ENCODE results near the gene UQCRC2. TPM values are rescaled to one million over a fixed set of nuclear protein-coding genes. Genes with fewer than 3 reads are reported as not detected.

UQCRC2 gene
- total RNA-seq, 2 experiments from 2014 or later: 356 to 383 TPM

- H3K27ac Mint-ChIP-seq: peak overlapping the region; percentile 16
- TF ChIP-seq, protein P1, sequence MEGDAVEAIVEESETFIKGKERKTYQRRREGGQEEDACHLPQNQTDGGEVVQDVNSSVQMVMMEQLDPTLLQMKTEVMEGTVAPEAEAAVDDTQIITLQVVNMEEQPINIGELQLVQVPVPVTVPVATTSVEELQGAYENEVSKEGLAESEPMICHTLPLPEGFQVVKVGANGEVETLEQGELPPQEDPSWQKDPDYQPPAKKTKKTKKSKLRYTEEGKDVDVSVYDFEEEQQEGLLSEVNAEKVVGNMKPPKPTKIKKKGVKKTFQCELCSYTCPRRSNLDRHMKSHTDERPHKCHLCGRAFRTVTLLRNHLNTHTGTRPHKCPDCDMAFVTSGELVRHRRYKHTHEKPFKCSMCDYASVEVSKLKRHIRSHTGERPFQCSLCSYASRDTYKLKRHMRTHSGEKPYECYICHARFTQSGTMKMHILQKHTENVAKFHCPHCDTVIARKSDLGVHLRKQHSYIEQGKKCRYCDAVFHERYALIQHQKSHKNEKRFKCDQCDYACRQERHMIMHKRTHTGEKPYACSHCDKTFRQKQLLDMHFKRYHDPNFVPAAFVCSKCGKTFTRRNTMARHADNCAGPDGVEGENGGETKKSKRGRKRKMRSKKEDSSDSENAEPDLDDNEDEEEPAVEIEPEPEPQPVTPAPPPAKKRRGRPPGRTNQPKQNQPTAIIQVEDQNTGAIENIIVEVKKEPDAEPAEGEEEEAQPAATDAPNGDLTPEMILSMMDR (IDR thresholded peaks at IDR 0.05): no peak
- POLR2A ChIA-PET: no interaction called here
- DNase-seq (no peak), ATAC-seq (no peak)
- intact Hi-C loops (cut with micrococcal nuclease): no loop called here
- no peaks in the 10 kb centered on the region for H3K27me3 Mint-ChIP-seq
- H3K36me3 Mint-ChIP-seq (ENCODE audit: low read depth): no peaks in the 10 kb centered on the region
- H3K4me1 Mint-ChIP-seq (ENCODE audit: low read depth): peaks cover 75% of the 10 kb centered on the region
- H3K4me3 Mint-ChIP-seq: no peak overlapping the region
- CTCF ChIA-PET: interaction anchor here (1.2 to 8.4 kb wide), 3 partner anchors 12 to 64 kb away, joined by 3 to 69 read pairs (median 4); no protein-coding TSS in a partner anchor
- H3K9me3 Mint-ChIP-seq: no peaks in the 10 kb centered on the region
Observed at GRCh38 chr16:22013486-22013885, 60.3 kb downstream of the UQCRC2 start.

- H3K9me3 Mint-ChIP-seq: no peaks in the 10 kb centered on the region
- ChIA-PET CTCF (interaction anchor here (1.2 to 8.4 kb wide), 4 partner anchors 13 to 174 kb away, joined by 3 to 69 read pairs (median 4); no protein-coding TSS in a partner anchor), POLR2A (no interaction called here)
- no peaks in the 10 kb centered on the region for H3K27me3 Mint-ChIP-seq
- TF ChIP-seq, protein P1 (IDR thresholded peaks at IDR 0.05): no peak
- ATAC-seq (no peak), DNase-seq (no peak)
- no peak overlapping the region for H3K27ac Mint-ChIP-seq
- H3K36me3 Mint-ChIP-seq (ENCODE audit: low read depth): no peaks in the 10 kb centered on the region
- intact Hi-C loops (cut with micrococcal nuclease): no loop called here
- H3K4me3 Mint-ChIP-seq: no peak overlapping the region
- H3K4me1 Mint-ChIP-seq (ENCODE audit: low read depth): peaks cover 79% of the 10 kb centered on the region
Observed at GRCh38 chr16:22014271-22014873, 61.2 kb downstream of the UQCRC2 start.

DNA sequence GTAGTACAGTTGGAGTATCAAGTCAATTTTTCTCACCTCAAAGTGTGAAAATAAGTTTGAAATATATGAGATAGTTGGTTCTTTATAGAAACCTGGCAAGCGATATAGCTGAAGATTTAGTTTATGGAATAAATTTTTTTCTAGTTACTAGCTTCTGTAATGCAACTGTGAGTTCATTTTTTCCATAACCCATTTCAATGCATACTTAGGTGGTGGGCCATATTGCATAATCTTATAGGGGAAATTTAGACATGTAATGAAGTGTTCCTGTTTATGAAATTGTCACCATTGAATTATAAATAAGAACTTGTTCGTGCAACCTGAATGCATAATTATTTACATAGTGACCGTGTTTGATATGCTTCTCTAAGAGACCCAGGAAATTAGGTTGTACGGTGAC is 63.8 kb downstream of the UQCRC2 start:
- CTCF ChIA-PET: interaction anchor here (1.4 to 8.4 kb wide), 3 partner anchors 8 to 61 kb away, joined by 5 to 69 read pairs (median 6); no protein-coding TSS in a partner anchor
- no peak for DNase-seq
- H3K4me1 Mint-ChIP-seq (ENCODE audit: low read depth): peaks cover 66% of the 10 kb centered on the region
- no peak for ATAC-seq
- intact Hi-C loops (cut with micrococcal nuclease): no loop called here
- no peaks in the 10 kb centered on the region for H3K36me3 Mint-ChIP-seq (ENCODE audit: low read depth)
- H3K9me3 Mint-ChIP-seq: no peaks in the 10 kb centered on the region
- POLR2A ChIA-PET: interaction anchor here (1.1 kb wide), 1 partner anchor 8 kb away, joined by 4 read pairs; no protein-coding TSS in a partner anchor
- TF ChIP-seq, protein P1 (IDR thresholded peaks at IDR 0.05): no peak
- no peaks in the 10 kb centered on the region for H3K27me3 Mint-ChIP-seq
- no peak overlapping the region for H3K4me3 Mint-ChIP-seq
- no peak overlapping the region for H3K27ac Mint-ChIP-seq

DNA sequence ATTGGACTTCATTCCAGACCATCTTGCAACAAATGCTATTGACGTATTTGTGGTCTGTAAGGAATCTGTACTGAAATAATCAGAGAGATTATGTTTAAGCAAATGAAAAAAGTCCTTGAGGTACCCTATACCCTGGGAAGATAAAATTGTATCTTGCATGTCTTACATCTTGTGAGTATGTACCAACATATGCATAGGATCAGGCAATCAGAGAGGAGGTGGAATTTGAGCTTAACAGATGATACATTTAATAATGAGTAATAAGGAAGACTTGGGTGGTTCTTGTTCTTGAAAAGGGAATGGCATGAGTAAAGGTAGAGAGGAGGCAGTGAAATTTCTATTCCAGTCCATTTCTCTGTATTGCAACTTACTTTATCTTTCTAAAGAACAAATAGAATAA is 65.4 kb downstream of the UQCRC2 start:
- DNase-seq: no peak
- Mint-ChIP-seq H3K27ac (no peak overlapping the region), H3K4me1 (ENCODE audit: low read depth) (peaks cover 54% of the 10 kb centered on the region), H3K27me3 (no peaks in the 10 kb centered on the region), H3K9me3 (no peaks in the 10 kb centered on the region), H3K36me3 (ENCODE audit: low read depth) (no peaks in the 10 kb centered on the region), H3K4me3 (no peak overlapping the region)
- intact Hi-C loops (cut with micrococcal nuclease): no loop called here
- TF ChIP-seq, protein P1 (IDR thresholded peaks at IDR 0.05): no peak
- POLR2A ChIA-PET: no interaction called here
- ATAC-seq: no peak
- CTCF ChIA-PET: interaction anchor here (8.4 kb wide), 1 partner anchor 59 kb away, joined by 69 read pairs; no protein-coding TSS in a partner anchor

GRCh38 chr16:22022151-22022550 is 69.0 kb downstream of the UQCRC2 start:
- POLR2A ChIA-PET: interaction anchor here (0.5 kb wide), 1 partner anchor 15 kb away, joined by 3 read pairs; no protein-coding TSS in a partner anchor
- H3K4me1 Mint-ChIP-seq (ENCODE audit: low read depth): peaks cover 35% of the 10 kb centered on the region

More at GRCh38 chr16:22022151-22022550, 69.0 kb downstream of the UQCRC2 start:
- DNase-seq (no peak), ATAC-seq (no peak)
- no peaks in the 10 kb centered on the region for H3K27me3 Mint-ChIP-seq
- no peak overlapping the region for H3K4me3 Mint-ChIP-seq
- H3K27ac Mint-ChIP-seq: no peak overlapping the region
- TF ChIP-seq, protein P1 (IDR thresholded peaks at IDR 0.05): no peak
- H3K9me3 Mint-ChIP-seq: no peaks in the 10 kb centered on the region
- CTCF ChIA-PET: interaction anchor here (1.2 kb wide), 1 partner anchor 13 kb away, joined by 5 read pairs; no protein-coding TSS in a partner anchor
- no peaks in the 10 kb centered on the region for H3K36me3 Mint-ChIP-seq (ENCODE audit: low read depth)
- intact Hi-C loops (cut with micrococcal nuclease): no loop called here

Data from activated CD8-positive, alpha-beta T cell treated with anti-CD3 and anti-CD28 coated beads for 36 hours (primary cell).